Common myeloid progenitor, CD34-positive (primary cell): Measurements from ENCODE around the gene PTPRT.

ENCODE experiments used
- CTCF ChIA-PET: fragments of 350-600 bp; sonication (Branson Sonifier 250); formaldehyde crosslinking; loops from one replicate; lab custom pipeline; 2021; ENCODE audit warnings: antibody characterized with exemption; lab: Charles Lee
- POLR2A ChIA-PET: fragments of 350-600 bp; sonication (Branson Sonifier 250); formaldehyde crosslinking; loops from one replicate; lab custom pipeline; 2021; ENCODE audit warnings: antibody characterized with exemption; lab: Charles Lee
- DNase-seq, 3 donors: peaks; one replicate each; pipeline versions ENCODE4 v3.0.0 to v3.0.0-alpha.2; 2013
- H3K27ac ChIP-seq, 2 experiments: 1 replicate in 1 of 2; 2 replicates in 1 of 2; pipeline ENCODE4 v1.7.0; 2013; ENCODE audit warnings: inconsistent platforms in 2 of 2, low read length in 2 of 2, mild to moderate bottlenecking in 2 of 2, low read depth in 1 of 2, moderate library complexity in 1 of 2; ENCODE audit not compliant: severe bottlenecking in 2 of 2, insufficient read depth in 1 of 2, poor library complexity in 1 of 2
- H3K27me3 ChIP-seq, 5 experiments: replicated peaks in 2 of 5; 1 replicate in 3 of 5; 2 replicates in 2 of 5; pipeline versions ENCODE4 v1.6.1 to v1.7.0; 2013; ENCODE audit warnings: low read length in 4 of 5, mild to moderate bottlenecking in 2 of 5, moderate library complexity in 2 of 5, inconsistent platforms in 1 of 5; ENCODE audit not compliant: insufficient read depth in 5 of 5, control insufficient read depth in 4 of 5
- H3K36me3 ChIP-seq, 4 experiments: 1 replicate in 2 of 4; 2 replicates in 2 of 4; pipeline versions ENCODE4 v1.6.1 to v1.7.0; 2013; ENCODE audit warnings: low read length in 3 of 4, control low read depth in 1 of 4, mild to moderate bottlenecking in 1 of 4; ENCODE audit not compliant: control insufficient read depth in 4 of 4, insufficient read depth in 4 of 4
- H3K4me1 ChIP-seq, 4 experiments: 1 replicate in 3 of 4; 2 replicates in 1 of 4; pipeline versions ENCODE4 v1.6.1 to v1.7.1; 2013; ENCODE audit warnings: low read length in 3 of 4, mild to moderate bottlenecking in 3 of 4, control low read depth in 1 of 4, inconsistent platforms in 1 of 4, moderate library complexity in 1 of 4; ENCODE audit not compliant: control insufficient read depth in 4 of 4, insufficient read depth in 4 of 4; ENCODE audit errors: control extremely low read depth in 1 of 4
- H3K4me3 ChIP-seq, 7 experiments: 1 replicate in 4 of 7; 2 replicates in 3 of 7; pipeline versions ENCODE4 v1.5.1 to v1.7.0; 2013; ENCODE audit warnings: mild to moderate bottlenecking in 7 of 7, low read length in 6 of 7, moderate library complexity in 6 of 7, inconsistent platforms in 2 of 7, low read depth in 2 of 7, control low read depth in 1 of 7; ENCODE audit not compliant: insufficient read depth in 4 of 7, control insufficient read depth in 1 of 7; ENCODE audit errors: extremely low read depth in 1 of 7
- H3K9me3 ChIP-seq, 5 experiments: 1 replicate in 4 of 5; 2 replicates in 1 of 5; pipeline versions ENCODE4 v1.6.1 to v1.7.1; 2013; ENCODE audit warnings: low read length in 4 of 5, mild to moderate bottlenecking in 2 of 5, inconsistent platforms in 1 of 5, low read depth in 1 of 5, moderate library complexity in 1 of 5; ENCODE audit not compliant: control insufficient read depth in 4 of 5, insufficient read depth in 2 of 5; ENCODE audit errors: control extremely low read depth in 1 of 5
- WGBS: methylation state at CpG from one replicate; pipeline ENCODE4 v1.1.5; 2013; ENCODE audit not compliant: insufficient coverage; 5-methylcytosine and 5-hydroxymethylcytosine counted together

Gene PTPRT

DNA sequence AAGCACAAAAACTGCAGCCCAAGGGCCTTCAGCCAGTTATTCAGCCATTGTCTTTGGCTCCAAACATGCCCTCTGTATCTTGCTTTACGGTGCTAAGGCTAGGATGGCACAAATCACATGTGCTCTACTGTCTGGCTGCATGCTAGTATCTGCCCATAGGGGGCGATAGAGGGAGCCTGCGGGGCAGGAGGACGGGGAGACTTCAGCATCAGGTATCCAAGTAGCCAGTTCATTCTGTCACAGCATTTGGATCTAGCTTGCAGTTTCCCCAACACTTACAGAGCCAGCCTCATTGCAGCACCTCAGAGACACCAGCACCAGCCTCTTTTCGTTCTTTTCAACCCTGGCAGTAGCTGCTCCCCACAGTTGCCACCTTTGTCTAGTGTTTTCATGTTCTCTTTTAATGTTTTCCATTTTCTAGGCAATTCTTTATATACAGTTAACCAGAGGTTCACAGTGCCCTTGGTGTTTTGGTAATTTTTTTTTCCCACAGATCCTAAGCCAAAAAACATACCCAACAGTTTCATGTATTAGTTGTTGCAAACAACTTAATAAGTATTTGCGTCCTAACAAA, 705.9 kb downstream of the PTPRT start:
- DNase-seq: no peak
- peaks cover 0 to 3% (median 0%) of the 10 kb centered on the region in 4 experiments for H3K4me1 ChIP-seq
- 29% methylated on average over 5 of the region's 6 CpGs for WGBS
- POLR2A ChIA-PET: no interaction called here
- no peak overlapping the region for H3K27ac ChIP-seq
- no peak overlapping the region for H3K4me3 ChIP-seq
- peaks cover 0 to 3% (median 2%) of the 10 kb centered on the region in 5 experiments for H3K27me3 ChIP-seq
- no peaks in the 10 kb centered on the region for H3K9me3 ChIP-seq
- CTCF ChIA-PET: no interaction called here
- no peaks in the 10 kb centered on the region for H3K36me3 ChIP-seq

DNA sequence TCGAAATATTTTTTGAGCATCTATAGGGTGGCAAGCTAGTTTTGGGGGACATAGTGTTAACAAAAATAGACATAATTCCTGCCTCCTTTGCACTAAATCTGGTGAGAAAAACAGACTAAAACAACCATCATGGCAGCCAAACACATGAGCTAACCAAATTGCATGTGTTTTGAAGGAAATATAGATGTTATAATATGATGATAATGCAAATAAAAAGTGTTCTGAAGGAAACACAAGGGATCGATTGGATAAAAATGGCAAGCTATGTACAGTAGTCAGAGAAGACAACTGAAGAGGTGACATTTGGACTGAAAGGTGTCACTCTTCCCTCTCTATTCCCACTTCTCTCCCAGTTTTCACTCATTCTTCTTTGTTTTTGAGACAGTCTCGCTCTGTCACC, 706.9 kb downstream of the PTPRT start:
- Histone ChIP-seq H3K4me3 (no peak overlapping the region), H3K27ac (no peak overlapping the region), H3K27me3 (peaks cover 0 to 3% (median 0%) of the 10 kb centered on the region in 5 experiments), H3K36me3 (no peaks in the 10 kb centered on the region), H3K9me3 (no peaks in the 10 kb centered on the region), H3K4me1 (peaks cover 0 to 3% (median 0%) of the 10 kb centered on the region in 4 experiments)
- POLR2A ChIA-PET: no interaction called here
- no peak for DNase-seq
- CTCF ChIA-PET: no interaction called here
- WGBS: 100% methylated on average over 1 of the region's 3 CpGs

- Histone ChIP-seq H3K4me3 (no peak overlapping the region), H3K27ac (no peak overlapping the region), H3K36me3 (no peaks in the 10 kb centered on the region), H3K4me1 (no peaks in the 10 kb centered on the region), H3K27me3 (no peaks in the 10 kb centered on the region), H3K9me3 (peaks cover 0 to 2% (median 0%) of the 10 kb centered on the region in 5 experiments)
- POLR2A ChIA-PET: no interaction called here
- CTCF ChIA-PET: no interaction called here
- DNase-seq: no peak
- 98% methylated on average over 6 of the region's 7 CpGs for WGBS
Measured at GRCh38 chr20:42475773-42476172, 713.9 kb downstream of the PTPRT start.

DNA sequence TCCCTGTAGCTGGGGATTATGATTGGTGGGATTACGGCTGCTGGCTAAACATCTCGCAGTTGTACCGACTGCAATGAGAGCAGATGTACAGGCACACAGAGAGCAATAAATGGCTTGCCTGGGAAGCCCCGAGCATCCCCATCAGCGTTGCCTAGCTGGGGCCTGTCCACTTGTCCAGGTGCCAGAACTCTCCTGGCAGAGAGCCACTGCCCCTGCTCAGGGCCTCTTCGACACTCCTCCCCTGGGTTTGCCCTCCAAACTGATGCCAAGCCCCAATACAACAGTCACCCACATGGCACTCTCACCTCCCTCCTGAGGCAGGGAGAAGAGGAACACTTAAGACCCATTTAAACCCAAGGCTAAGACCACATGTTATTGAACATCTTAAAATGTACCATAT, 715.1 kb downstream of the PTPRT start:
- POLR2A ChIA-PET: no interaction called here
- DNase-seq: no peak
- WGBS: 97% methylated on average over 4 of the region's 6 CpGs

DNA sequence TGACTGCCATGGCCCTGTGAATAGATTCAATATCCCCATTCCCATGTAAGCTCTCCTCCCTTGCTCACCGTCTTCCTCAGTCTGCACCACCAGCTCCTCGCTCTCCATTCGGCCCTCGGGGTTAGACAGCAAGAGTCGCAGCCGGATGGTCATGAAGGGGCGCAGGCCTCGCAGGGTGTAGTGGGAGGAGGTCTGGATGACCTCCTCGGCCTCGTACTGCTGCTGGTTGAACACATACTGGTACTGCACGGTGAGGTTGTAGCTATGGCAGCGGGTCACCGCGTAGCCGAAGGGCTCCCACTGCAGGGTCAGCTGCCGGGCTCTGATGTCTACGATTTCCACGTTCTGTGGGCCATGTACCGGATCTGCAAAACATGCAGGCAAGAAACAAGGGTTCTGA, 717.5 kb downstream of the PTPRT start:
- Histone ChIP-seq H3K27me3 (no peaks in the 10 kb centered on the region), H3K27ac (no peak overlapping the region), H3K4me3 (no peak overlapping the region), H3K9me3 (peaks cover 0 to 2% (median 0%) of the 10 kb centered on the region in 5 experiments), H3K4me1 (no peaks in the 10 kb centered on the region), H3K36me3 (no peaks in the 10 kb centered on the region)
- ChIA-PET CTCF (interaction anchor here (0.6 kb wide), 1 partner anchor 1176 kb away, joined by 3 read pairs; no protein-coding TSS in a partner anchor), POLR2A (no interaction called here)
- DNase-seq: no peak
- 95% methylated on average over 12 of the region's 19 CpGs for whole genome bisulfite sequencing

More for the DNA sequence above, 715.1 kb downstream of the PTPRT start:
- Histone ChIP-seq H3K4me1 (no peaks in the 10 kb centered on the region), H3K27ac (no peak overlapping the region), H3K27me3 (no peaks in the 10 kb centered on the region), H3K9me3 (peaks cover 0 to 2% (median 0%) of the 10 kb centered on the region in 5 experiments), H3K36me3 (no peaks in the 10 kb centered on the region), H3K4me3 (no peak overlapping the region)
- CTCF ChIA-PET: no interaction called here

DNA sequence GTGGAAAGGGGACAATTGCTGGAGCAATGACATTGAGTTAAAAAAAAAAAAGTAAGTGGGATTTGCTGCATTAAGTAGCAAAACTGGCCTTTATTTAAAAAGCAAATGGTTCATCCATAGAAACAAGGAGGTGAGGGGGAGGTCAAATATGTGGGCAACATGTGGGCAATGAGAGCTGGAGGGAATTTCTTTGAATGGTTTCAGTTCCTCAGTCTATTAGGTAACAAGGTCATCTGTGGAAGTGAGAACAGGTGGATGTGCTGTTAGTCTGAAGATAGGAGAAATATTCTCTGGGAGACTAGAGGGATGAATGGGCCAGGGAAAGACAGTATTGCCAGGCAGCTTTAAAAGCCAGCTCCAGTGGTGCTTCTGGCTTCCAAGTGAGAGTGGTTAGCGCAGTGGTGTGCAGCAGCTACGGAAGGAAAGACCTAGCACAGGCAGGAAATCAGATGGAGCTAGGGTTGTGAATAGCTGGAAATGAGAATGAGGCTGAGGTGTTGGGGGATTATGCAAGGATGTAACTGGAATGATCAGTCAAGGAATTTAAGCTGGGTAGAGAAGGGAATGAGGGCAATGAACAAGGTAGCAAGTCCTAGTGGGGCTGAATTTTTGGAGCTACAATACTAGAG, 727.6 kb downstream of the PTPRT start:
- H3K27ac ChIP-seq: no peak overlapping the region
- 19% methylated on average over 2 of the region's 2 CpGs for WGBS
- POLR2A ChIA-PET: no interaction called here
- no peak overlapping the region for H3K4me3 ChIP-seq
- no peaks in the 10 kb centered on the region for H3K4me1 ChIP-seq
- no peaks in the 10 kb centered on the region for H3K27me3 ChIP-seq
- CTCF ChIA-PET: no interaction called here
- no peaks in the 10 kb centered on the region for H3K9me3 ChIP-seq
- no peak for DNase-seq
- no peaks in the 10 kb centered on the region for H3K36me3 ChIP-seq

DNA sequence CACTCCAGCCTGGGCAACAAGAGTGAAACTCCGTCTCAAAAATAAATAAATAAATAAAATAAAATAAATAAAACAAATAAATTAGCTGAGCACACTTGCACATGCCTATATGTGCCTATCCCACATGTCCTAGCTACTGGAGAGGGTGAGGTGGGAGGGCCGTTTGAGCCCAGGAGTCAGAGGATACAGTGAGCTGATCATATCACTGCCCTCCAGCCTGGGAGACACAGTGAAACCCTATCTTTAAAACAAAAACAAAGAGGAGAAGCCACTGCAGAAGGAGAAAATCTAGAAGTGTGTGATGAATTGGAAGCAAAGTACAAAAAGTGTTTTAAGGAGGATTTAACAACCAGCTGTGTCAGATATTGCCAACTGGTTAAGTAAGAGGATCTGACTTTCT, 728.4 kb downstream of the PTPRT start:
- no CpG with 5 or more reads among the region's 2 CpGs for WGBS
- DNase-seq: no peak
- Histone ChIP-seq H3K9me3 (no peaks in the 10 kb centered on the region), H3K4me3 (no peak overlapping the region), H3K36me3 (no peaks in the 10 kb centered on the region), H3K4me1 (no peaks in the 10 kb centered on the region), H3K27ac (no peak overlapping the region), H3K27me3 (no peaks in the 10 kb centered on the region)
- CTCF ChIA-PET: no interaction called here
- POLR2A ChIA-PET: no interaction called here
